HG03060 (cell line): ENCODE data around the gene METTL15.
"Not testable (repeated sequence)": the region's sequence is repeated elsewhere in the genome, so short reads cannot be mapped to it uniquely, and the experiment has no call there.

Experiments used
- ATAC-seq: cut with Tn5 transposase; IDR thresholded peaks from one replicate; pipeline ENCODE4 v1.9.1; 2021; ENCODE audit warnings: low read depth, moderate number of reproducible peaks; ENCODE audit not compliant: unreplicated experiment

Gene METTL15

DNA sequence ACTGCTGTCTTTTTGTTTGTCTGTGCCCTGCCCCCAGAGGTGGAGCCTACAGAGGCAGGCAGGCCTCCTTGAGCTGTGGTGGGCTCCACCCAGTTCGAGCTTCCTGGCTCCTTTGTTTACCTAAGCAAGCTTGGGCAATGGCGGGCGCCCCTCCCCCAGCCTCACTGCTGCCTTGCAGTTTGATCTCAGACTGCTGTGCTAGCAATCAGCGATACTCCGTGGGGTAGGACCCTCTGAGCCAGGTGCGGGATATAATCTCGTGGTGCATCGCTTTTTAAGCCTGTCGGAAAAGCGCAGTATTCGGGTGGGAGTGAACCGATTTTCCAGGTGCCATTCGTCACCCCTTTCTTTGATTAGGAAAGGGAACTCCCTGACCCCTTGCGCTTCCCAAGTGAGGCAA lies 269.9 kb downstream of the METTL15 start:
- not testable (repeated sequence) for ATAC-seq
